ENCODE data around the gene KIRREL1. TPM values are rescaled to one million over a fixed set of nuclear protein-coding genes. Genes with fewer than 3 reads are reported as not detected.

Gene KIRREL1
- total and polyA plus RNA-seq, 2 experiments from 2014 or later: 5.1 to 35.2 TPM

DNA sequence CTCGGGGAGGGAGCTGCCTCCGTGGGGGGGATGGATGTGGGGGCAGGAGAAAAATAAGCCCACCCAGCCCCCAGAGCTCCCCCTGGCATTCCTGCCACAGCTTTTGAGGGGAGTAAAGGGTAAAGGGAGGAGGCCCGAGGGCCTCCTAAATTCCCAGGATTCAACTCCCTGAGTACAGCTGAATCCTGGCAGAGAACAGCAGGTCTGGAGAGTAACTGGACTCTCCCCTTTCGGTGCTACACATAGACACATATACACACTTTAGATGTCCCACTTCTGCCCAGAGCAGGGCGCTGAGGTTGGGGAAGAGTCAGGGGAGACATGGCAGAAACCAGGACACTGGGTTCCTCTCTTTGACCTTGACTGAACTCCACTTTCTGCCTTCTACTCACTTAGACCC lies 3.0 kb downstream of the KIRREL1 start:
- ATAC-seq (no peak), DNase-seq (ENCODE audit: low spot score) (no peak)
- peak overlapping the region; percentile 93 for H3K4me2 ChIP-seq
- no peaks in the 10 kb centered on the region for H3K9me3 Mint-ChIP-seq
- H4K20me1 ChIP-seq (replicated peaks; ENCODE audit: insufficient read depth): peaks cover 11% of the 10 kb centered on the region; the same call in 1 of the 2 replicates
- peaks cover 78% of the 10 kb centered on the region for H3K79me2 ChIP-seq (replicated peaks; ENCODE audit: insufficient read depth)
- no peak for TF ChIP-seq ZNF114 (CRISPR knock-in tag; IDR thresholded peaks at IDR 0.05)
- TF ChIP-seq EZH2 (IDR thresholded peaks at IDR 0.05; ENCODE audit: low read depth, unreplicated experiment): no peak
- TF ChIP-seq, protein P1, sequence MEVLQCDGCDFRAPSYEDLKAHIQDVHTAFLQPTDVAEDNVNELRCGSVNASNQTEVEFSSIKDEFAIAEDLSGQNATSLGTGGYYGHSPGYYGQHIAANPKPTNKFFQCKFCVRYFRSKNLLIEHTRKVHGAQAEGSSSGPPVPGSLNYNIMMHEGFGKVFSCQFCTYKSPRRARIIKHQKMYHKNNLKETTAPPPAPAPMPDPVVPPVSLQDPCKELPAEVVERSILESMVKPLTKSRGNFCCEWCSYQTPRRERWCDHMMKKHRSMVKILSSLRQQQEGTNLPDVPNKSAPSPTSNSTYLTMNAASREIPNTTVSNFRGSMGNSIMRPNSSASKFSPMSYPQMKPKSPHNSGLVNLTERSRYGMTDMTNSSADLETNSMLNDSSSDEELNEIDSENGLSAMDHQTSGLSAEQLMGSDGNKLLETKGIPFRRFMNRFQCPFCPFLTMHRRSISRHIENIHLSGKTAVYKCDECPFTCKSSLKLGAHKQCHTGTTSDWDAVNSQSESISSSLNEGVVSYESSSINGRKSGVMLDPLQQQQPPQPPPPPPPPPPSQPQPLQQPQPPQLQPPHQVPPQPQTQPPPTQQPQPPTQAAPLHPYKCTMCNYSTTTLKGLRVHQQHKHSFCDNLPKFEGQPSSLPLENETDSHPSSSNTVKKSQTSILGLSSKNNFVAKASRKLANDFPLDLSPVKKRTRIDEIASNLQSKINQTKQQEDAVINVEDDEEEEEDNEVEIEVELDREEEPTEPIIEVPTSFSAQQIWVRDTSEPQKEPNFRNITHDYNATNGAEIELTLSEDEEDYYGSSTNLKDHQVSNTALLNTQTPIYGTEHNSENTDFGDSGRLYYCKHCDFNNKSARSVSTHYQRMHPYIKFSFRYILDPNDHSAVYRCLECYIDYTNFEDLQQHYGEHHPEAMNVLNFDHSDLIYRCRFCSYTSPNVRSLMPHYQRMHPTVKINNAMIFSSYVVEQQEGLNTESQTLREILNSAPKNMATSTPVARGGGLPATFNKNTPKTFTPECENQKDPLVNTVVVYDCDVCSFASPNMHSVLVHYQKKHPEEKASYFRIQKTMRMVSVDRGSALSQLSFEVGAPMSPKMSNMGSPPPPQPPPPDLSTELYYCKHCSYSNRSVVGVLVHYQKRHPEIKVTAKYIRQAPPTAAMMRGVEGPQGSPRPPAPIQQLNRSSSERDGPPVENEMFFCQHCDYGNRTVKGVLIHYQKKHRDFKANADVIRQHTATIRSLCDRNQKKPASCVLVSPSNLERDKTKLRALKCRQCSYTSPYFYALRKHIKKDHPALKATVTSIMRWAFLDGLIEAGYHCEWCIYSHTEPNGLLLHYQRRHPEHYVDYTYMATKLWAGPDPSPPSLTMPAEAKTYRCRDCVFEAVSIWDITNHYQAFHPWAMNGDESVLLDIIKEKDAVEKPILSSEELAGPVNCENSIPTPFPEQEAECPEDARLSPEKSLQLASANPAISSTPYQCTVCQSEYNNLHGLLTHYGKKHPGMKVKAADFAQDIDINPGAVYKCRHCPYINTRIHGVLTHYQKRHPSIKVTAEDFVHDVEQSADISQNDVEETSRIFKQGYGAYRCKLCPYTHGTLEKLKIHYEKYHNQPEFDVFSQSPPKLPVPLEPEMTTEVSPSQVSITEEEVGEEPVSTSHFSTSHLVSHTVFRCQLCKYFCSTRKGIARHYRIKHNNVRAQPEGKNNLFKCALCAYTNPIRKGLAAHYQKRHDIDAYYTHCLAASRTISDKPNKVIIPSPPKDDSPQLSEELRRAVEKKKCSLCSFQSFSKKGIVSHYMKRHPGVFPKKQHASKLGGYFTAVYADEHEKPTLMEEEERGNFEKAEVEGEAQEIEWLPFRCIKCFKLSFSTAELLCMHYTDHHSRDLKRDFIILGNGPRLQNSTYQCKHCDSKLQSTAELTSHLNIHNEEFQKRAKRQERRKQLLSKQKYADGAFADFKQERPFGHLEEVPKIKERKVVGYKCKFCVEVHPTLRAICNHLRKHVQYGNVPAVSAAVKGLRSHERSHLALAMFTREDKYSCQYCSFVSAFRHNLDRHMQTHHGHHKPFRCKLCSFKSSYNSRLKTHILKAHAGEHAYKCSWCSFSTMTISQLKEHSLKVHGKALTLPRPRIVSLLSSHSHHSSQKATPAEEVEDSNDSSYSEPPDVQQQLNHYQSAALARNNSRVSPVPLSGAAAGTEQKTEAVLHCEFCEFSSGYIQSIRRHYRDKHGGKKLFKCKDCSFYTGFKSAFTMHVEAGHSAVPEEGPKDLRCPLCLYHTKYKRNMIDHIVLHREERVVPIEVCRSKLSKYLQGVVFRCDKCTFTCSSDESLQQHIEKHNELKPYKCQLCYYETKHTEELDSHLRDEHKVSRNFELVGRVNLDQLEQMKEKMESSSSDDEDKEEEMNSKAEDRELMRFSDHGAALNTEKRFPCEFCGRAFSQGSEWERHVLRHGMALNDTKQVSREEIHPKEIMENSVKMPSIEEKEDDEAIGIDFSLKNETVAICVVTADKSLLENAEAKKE (CRISPR knock-in tag; IDR thresholded peaks at IDR 0.05): no peak
- no peak for TF ChIP-seq STAT1 (IDR thresholded peaks at IDR 0.05; ENCODE audit: unreplicated experiment)
- no peak for TF ChIP-seq EZH2phosphoT487 (IDR thresholded peaks at IDR 0.05; ENCODE audit: unreplicated experiment)
- TF ChIP-seq, protein P2, sequence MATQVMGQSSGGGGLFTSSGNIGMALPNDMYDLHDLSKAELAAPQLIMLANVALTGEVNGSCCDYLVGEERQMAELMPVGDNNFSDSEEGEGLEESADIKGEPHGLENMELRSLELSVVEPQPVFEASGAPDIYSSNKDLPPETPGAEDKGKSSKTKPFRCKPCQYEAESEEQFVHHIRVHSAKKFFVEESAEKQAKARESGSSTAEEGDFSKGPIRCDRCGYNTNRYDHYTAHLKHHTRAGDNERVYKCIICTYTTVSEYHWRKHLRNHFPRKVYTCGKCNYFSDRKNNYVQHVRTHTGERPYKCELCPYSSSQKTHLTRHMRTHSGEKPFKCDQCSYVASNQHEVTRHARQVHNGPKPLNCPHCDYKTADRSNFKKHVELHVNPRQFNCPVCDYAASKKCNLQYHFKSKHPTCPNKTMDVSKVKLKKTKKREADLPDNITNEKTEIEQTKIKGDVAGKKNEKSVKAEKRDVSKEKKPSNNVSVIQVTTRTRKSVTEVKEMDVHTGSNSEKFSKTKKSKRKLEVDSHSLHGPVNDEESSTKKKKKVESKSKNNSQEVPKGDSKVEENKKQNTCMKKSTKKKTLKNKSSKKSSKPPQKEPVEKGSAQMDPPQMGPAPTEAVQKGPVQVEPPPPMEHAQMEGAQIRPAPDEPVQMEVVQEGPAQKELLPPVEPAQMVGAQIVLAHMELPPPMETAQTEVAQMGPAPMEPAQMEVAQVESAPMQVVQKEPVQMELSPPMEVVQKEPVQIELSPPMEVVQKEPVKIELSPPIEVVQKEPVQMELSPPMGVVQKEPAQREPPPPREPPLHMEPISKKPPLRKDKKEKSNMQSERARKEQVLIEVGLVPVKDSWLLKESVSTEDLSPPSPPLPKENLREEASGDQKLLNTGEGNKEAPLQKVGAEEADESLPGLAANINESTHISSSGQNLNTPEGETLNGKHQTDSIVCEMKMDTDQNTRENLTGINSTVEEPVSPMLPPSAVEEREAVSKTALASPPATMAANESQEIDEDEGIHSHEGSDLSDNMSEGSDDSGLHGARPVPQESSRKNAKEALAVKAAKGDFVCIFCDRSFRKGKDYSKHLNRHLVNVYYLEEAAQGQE (IDR thresholded peaks at IDR 0.05; ENCODE audit: unreplicated experiment): no peak
- no peak for TF ChIP-seq ZNF331 (CRISPR knock-in tag; IDR thresholded peaks at IDR 0.05; ENCODE audit: low read depth)
- no peak for TF ChIP-seq JUNB (IDR thresholded peaks at IDR 0.05; ENCODE audit: unreplicated experiment)
- TF ChIP-seq NANOG (IDR thresholded peaks at IDR 0.05; ENCODE audit: borderline replicate concordance): no peak
- TF ChIP-seq, protein P3, sequence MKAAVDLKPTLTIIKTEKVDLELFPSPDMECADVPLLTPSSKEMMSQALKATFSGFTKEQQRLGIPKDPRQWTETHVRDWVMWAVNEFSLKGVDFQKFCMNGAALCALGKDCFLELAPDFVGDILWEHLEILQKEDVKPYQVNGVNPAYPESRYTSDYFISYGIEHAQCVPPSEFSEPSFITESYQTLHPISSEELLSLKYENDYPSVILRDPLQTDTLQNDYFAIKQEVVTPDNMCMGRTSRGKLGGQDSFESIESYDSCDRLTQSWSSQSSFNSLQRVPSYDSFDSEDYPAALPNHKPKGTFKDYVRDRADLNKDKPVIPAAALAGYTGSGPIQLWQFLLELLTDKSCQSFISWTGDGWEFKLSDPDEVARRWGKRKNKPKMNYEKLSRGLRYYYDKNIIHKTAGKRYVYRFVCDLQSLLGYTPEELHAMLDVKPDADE (IDR thresholded peaks at IDR 0.05): no peak
- no peak for TF ChIP-seq POLR2AphosphoS5 (IDR thresholded peaks at IDR 0.05; ENCODE audit: low read depth)
- no peak for TF ChIP-seq CREB1 (CRISPR knock-in tag; IDR thresholded peaks at IDR 0.05; ENCODE audit: low read depth)
- TF ChIP-seq, protein P4, sequence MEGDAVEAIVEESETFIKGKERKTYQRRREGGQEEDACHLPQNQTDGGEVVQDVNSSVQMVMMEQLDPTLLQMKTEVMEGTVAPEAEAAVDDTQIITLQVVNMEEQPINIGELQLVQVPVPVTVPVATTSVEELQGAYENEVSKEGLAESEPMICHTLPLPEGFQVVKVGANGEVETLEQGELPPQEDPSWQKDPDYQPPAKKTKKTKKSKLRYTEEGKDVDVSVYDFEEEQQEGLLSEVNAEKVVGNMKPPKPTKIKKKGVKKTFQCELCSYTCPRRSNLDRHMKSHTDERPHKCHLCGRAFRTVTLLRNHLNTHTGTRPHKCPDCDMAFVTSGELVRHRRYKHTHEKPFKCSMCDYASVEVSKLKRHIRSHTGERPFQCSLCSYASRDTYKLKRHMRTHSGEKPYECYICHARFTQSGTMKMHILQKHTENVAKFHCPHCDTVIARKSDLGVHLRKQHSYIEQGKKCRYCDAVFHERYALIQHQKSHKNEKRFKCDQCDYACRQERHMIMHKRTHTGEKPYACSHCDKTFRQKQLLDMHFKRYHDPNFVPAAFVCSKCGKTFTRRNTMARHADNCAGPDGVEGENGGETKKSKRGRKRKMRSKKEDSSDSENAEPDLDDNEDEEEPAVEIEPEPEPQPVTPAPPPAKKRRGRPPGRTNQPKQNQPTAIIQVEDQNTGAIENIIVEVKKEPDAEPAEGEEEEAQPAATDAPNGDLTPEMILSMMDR (conservative IDR thresholded peaks at IDR 0.05; ENCODE audit: low read depth in 2 of 2): no peak
- no peak overlapping the region for H3K27ac ChIP-seq (ENCODE audit: low read depth)
- H3K4me1 Mint-ChIP-seq: peaks cover 67% of the 10 kb centered on the region
- H3F3A ChIP-seq (replicated peaks; ENCODE audit: low read depth): no peaks in the 10 kb centered on the region
- H3K36me3 Mint-ChIP-seq (ENCODE audit: low read depth): peaks cover 3% of the 10 kb centered on the region; the same call in 1 of the 3 replicates
- H3K27me3 ChIP-seq (ENCODE audit: insufficient read depth): 0 out of 2 replicates have a peak, but pooled peaks cover 5% of the 10 kb centered on the region
- no peak overlapping the region for H2AFZ ChIP-seq
- H3K4me3 Mint-ChIP-seq: no peak overlapping the region
- no peak overlapping the region for H3K4me3 ChIP-seq
- peaks cover 20% of the 10 kb centered on the region for H3K27me3 Mint-ChIP-seq (ENCODE audit: insufficient read depth, low read depth, poor library complexity)
- no peak overlapping the region for H3K27ac Mint-ChIP-seq
- peaks cover 51% of the 10 kb centered on the region for H3K4me1 ChIP-seq (ENCODE audit: insufficient read depth)
- no peaks in the 10 kb centered on the region for H3K9me2 ChIP-seq (ENCODE audit: insufficient read depth)
- H3K36me3 ChIP-seq (ENCODE audit: insufficient read depth): no peaks in the 10 kb centered on the region

Data from GM23338 (cell line).